Neural cell (in vitro differentiated cells): Measurements from ENCODE around the gene POLDIP2.

Source experiments
- CTCF ChIP-seq: fragments of 450-650 bp; IDR thresholded peaks from 2 replicates; pipeline ENCODE4 v1.5.1; 2014; ENCODE audit warnings: antibody characterized with exemption, mild to moderate bottlenecking, moderate library complexity; ENCODE audit not compliant: poor library complexity, severe bottlenecking
- EP300 ChIP-seq: fragments of 450-650 bp; conservative IDR thresholded peaks from 2 replicates; pipeline ENCODE4 v1.6.1; 2014; ENCODE audit warnings: antibody characterized with exemption, mild to moderate bottlenecking, moderate library complexity; ENCODE audit not compliant: poor library complexity, severe bottlenecking
- EZH2 ChIP-seq: fragments of 200-600, 300-800 bp; shearing (Covaris generic), sonication (generic); IDR thresholded peaks from 2 replicates; pipeline ENCODE4 v1.6.1; 2014; ENCODE audit warnings: antibody characterized with exemption, low read length, borderline replicate concordance, mild to moderate bottlenecking; ENCODE audit not compliant: insufficient read depth, poor library complexity, severe bottlenecking
- MXI1 ChIP-seq: fragments of 450-650 bp; conservative IDR thresholded peaks from 2 replicates; pipeline ENCODE4 v1.6.1; 2014; ENCODE audit warnings: antibody characterized with exemption, mild to moderate bottlenecking; ENCODE audit not compliant: poor library complexity, severe bottlenecking
- POLR2AphosphoS5 ChIP-seq: IDR thresholded peaks from 2 replicates; pipeline ENCODE4 v1.6.1; 2012
- REST ChIP-seq: IDR thresholded peaks from 2 replicates; pipeline ENCODE4 v1.6.1; 2012; ENCODE audit warnings: borderline replicate concordance
- SMC3 ChIP-seq: fragments of 450-650 bp; conservative IDR thresholded peaks from 2 replicates; pipeline ENCODE4 v1.6.1; 2014; ENCODE audit warnings: antibody characterized with exemption, mild to moderate bottlenecking, moderate library complexity; ENCODE audit not compliant: poor library complexity
- TAF1 ChIP-seq: IDR thresholded peaks from 2 replicates; pipeline ENCODE4 v1.6.1; 2012; ENCODE audit warnings: low read depth

GRCh38 chr17:28326114-28326513 is 31.2 kb downstream of the POLDIP2 start:
- TF ChIP-seq CTCF = no peak
- TF ChIP-seq POLR2AphosphoS5 = no peak
- TF ChIP-seq EP300 = no peak
- TF ChIP-seq REST = no peak
- TF ChIP-seq EZH2 = no peak
- no peak for TF ChIP-seq MXI1
- no peak for TF ChIP-seq SMC3
- TF ChIP-seq TAF1 = no peak
